Thyroid gland (tissue), 4 donors: ENCODE measurements around the gene SLC25A18. TPM values are rescaled to one million over a fixed set of nuclear protein-coding genes. Genes with fewer than 3 reads are reported as not detected.
"Not testable (repeated sequence)": the region's sequence is repeated elsewhere in the genome, so short reads cannot be mapped to it uniquely, and the experiment has no call there.

Experiments used
- DNase-seq, 2 donors: peaks; one replicate each; pipeline ENCODE4 v3.0.0-alpha.2; 2019
- H3K27ac ChIP-seq, 3 donors: fragments of 200-600 bp; sonication (generic); 1 replicate in 2 of 3; 2 replicates in 1 of 3; pipeline ENCODE4 v1.5.1; 2016 to 2019; ENCODE audit warnings: mild to moderate bottlenecking in 1 of 3, moderate library complexity in 1 of 3
- H3K27me3 ChIP-seq: fragments of 200-600 bp; sonication (generic); one replicate; pipeline ENCODE4 v1.5.1; 2019
- H3K36me3 ChIP-seq, 2 donors: fragments of 200-600 bp; sonication (generic); one replicate each; pipeline ENCODE4 v1.5.1; 2016 to 2019
- H3K4me1 ChIP-seq, 2 donors: fragments of 200-600 bp; sonication (generic); one replicate each; pipeline ENCODE4 v1.5.1; 2017 to 2019
- H3K4me3 ChIP-seq, 3 donors: fragments of 200-600 bp; sonication (generic); replicated peaks in 1 of 3; 1 replicate in 2 of 3; 2 replicates in 1 of 3; pipeline ENCODE4 v1.5.1; 2016; ENCODE audit warnings: mild to moderate bottlenecking in 1 of 3
- H3K9me3 ChIP-seq: fragments of 200-600 bp; sonication (generic); one replicate; pipeline ENCODE4 v1.5.1; 2017
- CTCF ChIP-seq, 6 experiments: fragments of 200-600 bp in 3 of 6; fragments of 450-650 bp in 3 of 6; sonication (generic) in 3 of 6; IDR thresholded peaks; one replicate each; pipeline ENCODE4 v1.5.1; 2016 to 2019; ENCODE audit warnings: antibody characterized with exemption in 6 of 6, mild to moderate bottlenecking in 2 of 6, inconsistent platforms in 1 of 6, moderate library complexity in 1 of 6
- POLR2A ChIP-seq, 2 donors: fragments of 450-650 bp; IDR thresholded peaks; one replicate each; pipeline ENCODE4 v1.6.1; 2017; ENCODE audit warnings: antibody characterized with exemption in 2 of 2, mild to moderate bottlenecking in 2 of 2, moderate library complexity in 1 of 2
- WGBS, 2 donors: methylation state at CpG; one replicate each; pipeline ENCODE4 v1.1.5; 2017; 5-methylcytosine and 5-hydroxymethylcytosine counted together
- intact Hi-C: fragments of 100-400 bp; cut with DNase I; formaldehyde crosslinking; loops from one replicate; pipeline ENCODE4 v1.15.1; 2023
- total RNA-seq, 4 donors: library from RNA; depleted of rRNA; stranded (reverse); fragments of >200 nt; gene quantifications; one replicate each; pipeline ENCODE4 v1.2.3, GENCODE V29; 2016

SLC25A18 gene
- total RNA-seq, 4 donors from 2014 or later: 0.29 to 1.7 (median 0.84) TPM

GRCh38 chr22:17554814-17555213 is 8.5 kb upstream of the SLC25A18 start:
- TF ChIP-seq CTCF (IDR thresholded peaks at IDR 0.05) (no peak), POLR2A (IDR thresholded peaks at IDR 0.05) (no peak)
- intact Hi-C loops: no loop called here
- WGBS, 2 donors: 81 to 85% methylated on average over 4 of the region's 4 CpGs
- Histone ChIP-seq H3K4me1 (peaks cover 0 to 3% of the 10 kb centered on the region in 2 donors), H3K27ac (no peak overlapping the region), H3K36me3 (no peaks in the 10 kb centered on the region), H3K27me3 (no peaks in the 10 kb centered on the region), H3K9me3 (no peaks in the 10 kb centered on the region), H3K4me3 (no peak overlapping the region)
- no peak for DNase-seq

DNA sequence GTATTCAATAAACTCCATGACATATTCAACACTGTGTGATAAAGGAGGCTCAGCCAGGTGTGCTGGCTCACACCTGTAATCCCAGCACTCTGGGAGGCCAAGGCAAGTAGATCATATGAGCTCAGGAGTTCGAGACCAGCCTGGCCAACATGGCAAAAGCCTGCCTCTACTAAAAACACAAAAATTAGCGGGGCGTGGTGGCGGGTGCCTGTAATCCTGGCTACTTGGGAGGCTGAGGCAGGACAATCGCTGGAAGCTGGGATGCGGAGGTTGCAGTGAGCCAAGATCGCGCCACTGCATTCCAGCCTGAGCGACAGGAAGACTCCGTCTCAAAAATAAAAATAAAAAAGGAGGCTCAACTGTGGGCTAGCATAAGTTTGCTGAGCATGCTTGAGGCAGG is 4.1 kb upstream of the SLC25A18 start:
- H3K27ac ChIP-seq: no peak overlapping the region
- no peaks in the 10 kb centered on the region for H3K27me3 ChIP-seq
- TF ChIP-seq POLR2A (IDR thresholded peaks at IDR 0.05) (no peak), CTCF (IDR thresholded peaks at IDR 0.05) (no peak)
- intact Hi-C loops: no loop called here
- DNase-seq: no peak
- no peaks in the 10 kb centered on the region for H3K9me3 ChIP-seq
- H3K4me1 ChIP-seq: peaks cover 0 to 7% of the 10 kb centered on the region in 2 donors
- H3K4me3 ChIP-seq: no peak overlapping the region
- no peaks in the 10 kb centered on the region for H3K36me3 ChIP-seq
- 92 to 95% methylated on average over 10 of the region's 10 CpGs for WGBS, 2 donors

DNA sequence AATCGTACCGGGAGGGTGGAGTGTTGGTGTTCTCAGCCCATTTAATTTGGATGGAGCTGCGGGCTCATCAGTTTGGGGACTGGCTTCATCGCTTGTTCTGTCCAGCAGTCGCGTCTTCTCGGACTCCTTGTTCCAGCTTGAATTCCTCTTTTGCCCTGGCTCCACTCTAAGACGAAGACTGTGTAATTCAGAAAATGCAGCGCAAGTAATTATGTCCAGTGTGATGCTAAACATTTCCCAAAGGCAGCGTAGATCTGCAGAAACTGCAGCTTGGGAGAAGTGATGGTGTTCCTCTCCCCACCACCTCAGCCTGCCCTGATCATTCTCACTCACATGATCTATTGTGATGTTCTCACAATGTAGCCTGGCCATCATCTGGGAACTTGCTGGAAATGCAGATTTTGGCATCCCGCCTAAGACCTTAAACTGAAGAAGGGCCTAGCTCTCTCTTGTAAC is 666 bp downstream of the SLC25A18 start:
- H3K27ac ChIP-seq: peak overlapping the region in 2 of 3 donors; percentile 9 to 50
- peaks cover 0 to 7% of the 10 kb centered on the region in 2 donors for H3K4me1 ChIP-seq
- intact Hi-C loops: no loop called here
- no peaks in the 10 kb centered on the region for H3K9me3 ChIP-seq
- no peak for DNase-seq
- no peaks in the 10 kb centered on the region for H3K27me3 ChIP-seq
- H3K36me3 ChIP-seq: no peaks in the 10 kb centered on the region
- TF ChIP-seq POLR2A (IDR thresholded peaks at IDR 0.05) (no peak), CTCF (IDR thresholded peaks at IDR 0.05) (no peak)
- H3K4me3 ChIP-seq: no peak overlapping the region
- WGBS, 2 donors: 77 to 83% methylated on average over 11 of the region's 11 CpGs

DNA sequence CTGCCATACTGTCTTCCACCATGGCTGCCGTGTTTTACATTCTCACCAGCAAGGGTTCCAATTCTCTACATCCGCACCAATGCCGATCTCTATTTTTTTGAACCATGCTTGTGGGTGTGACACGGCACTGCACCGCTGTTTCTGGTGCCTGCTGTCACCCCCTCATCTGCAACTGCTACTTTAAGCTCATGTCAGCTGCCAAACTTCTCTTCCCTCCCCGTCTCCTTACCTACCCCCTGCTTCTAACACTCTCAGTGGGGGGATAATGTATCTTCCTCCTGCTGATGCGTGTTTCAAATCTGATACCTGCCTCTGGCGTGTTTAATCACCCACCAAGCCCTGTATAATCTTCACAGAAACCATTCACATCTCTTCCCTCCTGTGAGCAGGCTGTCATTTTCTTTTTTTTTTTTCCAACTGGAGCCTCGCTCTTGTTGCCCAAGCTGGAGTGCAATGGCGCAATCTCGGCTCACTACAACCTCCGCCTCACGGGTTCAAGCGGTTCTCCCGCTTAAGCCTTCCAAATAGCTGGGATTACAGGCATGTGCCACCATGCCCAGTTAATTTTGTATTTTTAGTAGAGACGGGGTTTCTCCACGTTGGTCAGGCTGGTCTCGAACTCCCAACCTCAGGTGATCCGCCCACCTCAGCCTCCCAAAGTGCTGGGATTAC is 2.9 kb downstream of the SLC25A18 start:
- intact Hi-C loops: not testable (repeated sequence)

GRCh38 chr22:17566776-17567175 is 3.5 kb downstream of the SLC25A18 start:
- Histone ChIP-seq H3K27ac (no peak overlapping the region), H3K9me3 (no peaks in the 10 kb centered on the region), H3K4me1 (peaks cover 11 to 29% of the 10 kb centered on the region in 2 donors), H3K36me3 (no peaks in the 10 kb centered on the region), H3K27me3 (no peaks in the 10 kb centered on the region), H3K4me3 (no peak overlapping the region)
- 67 to 91% methylated on average over 10 of the region's 10 CpGs for WGBS, 2 donors
- intact Hi-C loops: no loop called here
- TF ChIP-seq POLR2A (IDR thresholded peaks at IDR 0.05) (no peak), CTCF (IDR thresholded peaks at IDR 0.05) (no peak)
- DNase-seq: no peak

More for the DNA sequence above, 2.9 kb downstream of the SLC25A18 start:
- not testable (repeated sequence) for H3K27me3 ChIP-seq, H3K27ac ChIP-seq, H3K36me3 ChIP-seq, H3K4me3 ChIP-seq, H3K9me3 ChIP-seq, DNase-seq
- peaks cover 9 to 22% of the 10 kb centered on the region in 2 donors for H3K4me1 ChIP-seq
- WGBS, 2 donors: 92 to 94% methylated on average over 19 of the region's 19 CpGs
